Activated CD4-positive, alpha-beta T cell treated with anti-CD3 and anti-CD28 coated beads, Interleukin-2, amount 10 ng/mL, durations not matched to agents 7 days and 5 days (primary cell): ENCODE results near the gene RPL18A. TPM values are rescaled to one million over a fixed set of nuclear protein-coding genes. Genes with fewer than 3 reads are reported as not detected.

Experiments used
- CTCF ChIA-PET: fragments of 350-600 bp; sonication (Branson Sonifier 250); formaldehyde crosslinking; loops from one replicate; lab custom pipeline; 2021; ENCODE audit warnings: antibody characterized with exemption; lab: Charles Lee
- POLR2A ChIA-PET: fragments of 350-600 bp; sonication (Branson Sonifier 250); formaldehyde crosslinking; loops from one replicate; lab custom pipeline; 2021; ENCODE audit warnings: antibody characterized with exemption; lab: Charles Lee
- DNase-seq: peaks from one replicate; pipeline ENCODE4 v3.0.0-alpha.2; 2020
- H3K27ac Mint-ChIP-seq: one replicate; pipeline ENCODE4 v1.8.0; 2021; ENCODE audit warnings: mild to moderate bottlenecking, moderate library complexity, mixed read lengths
- H3K27me3 Mint-ChIP-seq: one replicate; pipeline ENCODE4 v1.8.0; 2021; ENCODE audit warnings: mixed read lengths
- H3K36me3 Mint-ChIP-seq: one replicate; pipeline ENCODE4 v1.8.0; 2021; ENCODE audit warnings: low read depth, mixed read lengths
- H3K4me1 Mint-ChIP-seq: one replicate; pipeline ENCODE4 v1.8.0; 2021; ENCODE audit warnings: mixed read lengths
- H3K4me3 Mint-ChIP-seq: one replicate; pipeline ENCODE4 v1.8.0; 2021; ENCODE audit warnings: mild to moderate bottlenecking, moderate library complexity, mixed read lengths
- H3K9me3 Mint-ChIP-seq: one replicate; pipeline ENCODE4 v1.8.0; 2021; ENCODE audit warnings: mixed read lengths
- total RNA-seq, 2 experiments: library from RNA; stranded (reverse); gene quantifications; one replicate each; pipeline ENCODE4 v1.2.3, GENCODE V29; 2021

The RPL18A gene
- total RNA-seq, 2 experiments from 2014 or later, result 2,216 to 2,434 TPM

GRCh38 chr19:17862711-17863519 is 3.2 kb downstream of the RPL18A start:
- Mint-ChIP-seq H3K27me3 (no peaks in the 10 kb centered on the region), H3K27ac (peak overlapping the region; percentile 68), H3K4me1 (peaks cover 18% of the 10 kb centered on the region), H3K4me3 (no peak overlapping the region), H3K36me3 (peaks cover 46% of the 10 kb centered on the region), H3K9me3 (no peaks in the 10 kb centered on the region)
- DNase-seq, result no peak
- ChIA-PET POLR2A (no interaction called here), CTCF (interaction anchor here (20.4 kb wide), 1 partner anchor 71 kb away, joined by 326 read pairs; the partner anchor contains the start of gene CCDC124)

- POLR2A ChIA-PET, result no interaction called here
- H3K27ac Mint-ChIP-seq, result no peak overlapping the region
- no peaks in the 10 kb centered on the region for H3K9me3 Mint-ChIP-seq
- peaks cover 18% of the 10 kb centered on the region for H3K4me1 Mint-ChIP-seq
- CTCF ChIA-PET, result interaction anchor here (0.6 to 20.4 kb wide), 3 partner anchors 12 to 70 kb away, joined by 3 to 326 read pairs (median 3); partner anchors contain the start of genes CCDC124 and JAK3
- no peak for DNase-seq
- H3K36me3 Mint-ChIP-seq, result peaks cover 46% of the 10 kb centered on the region
- H3K4me3 Mint-ChIP-seq, result no peak overlapping the region
- H3K27me3 Mint-ChIP-seq, result no peaks in the 10 kb centered on the region
These were observed 3.9 kb downstream of the RPL18A start for GRCh38 chr19:17863520-17864182.

- Mint-ChIP-seq H3K36me3 (peaks cover 37% of the 10 kb centered on the region), H3K4me1 (peaks cover 15% of the 10 kb centered on the region), H3K27ac (peak overlapping the region; percentile 4), H3K9me3 (no peaks in the 10 kb centered on the region), H3K4me3 (no peak overlapping the region), H3K27me3 (no peaks in the 10 kb centered on the region)
- ChIA-PET POLR2A (interaction anchor here (0.6 kb wide), 1 partner anchor 226 kb away, joined by 3 read pairs; no protein-coding TSS in a partner anchor), CTCF (interaction anchor here (0.7 to 20.4 kb wide), 3 partner anchors 11 to 68 kb away, joined by 3 to 326 read pairs (median 5); partner anchors contain the start of gene CCDC124)
- DNase-seq, result no peak
These were observed 5.9 kb downstream of the RPL18A start for GRCh38 chr19:17865364-17866311.

- ChIA-PET CTCF (interaction anchor here (20.4 kb wide), 1 partner anchor 67 kb away, joined by 326 read pairs; the partner anchor contains the start of gene CCDC124), POLR2A (no interaction called here)
- Mint-ChIP-seq H3K4me3 (no peak overlapping the region), H3K4me1 (peaks cover 14% of the 10 kb centered on the region), H3K27me3 (no peaks in the 10 kb centered on the region), H3K27ac (no peak overlapping the region), H3K36me3 (peaks cover 29% of the 10 kb centered on the region), H3K9me3 (no peaks in the 10 kb centered on the region)
- DNase-seq, result no peak
These were observed 6.7 kb downstream of the RPL18A start for GRCh38 chr19:17866312-17866963.

- no peaks in the 10 kb centered on the region for H3K9me3 Mint-ChIP-seq
- peaks cover 24% of the 10 kb centered on the region for H3K36me3 Mint-ChIP-seq
- POLR2A ChIA-PET, result no interaction called here
- DNase-seq, result no peak
- H3K4me3 Mint-ChIP-seq, result no peak overlapping the region
- peaks cover 11% of the 10 kb centered on the region for H3K4me1 Mint-ChIP-seq
- no peak overlapping the region for H3K27ac Mint-ChIP-seq
- CTCF ChIA-PET, result interaction anchor here (20.4 kb wide), 1 partner anchor 67 kb away, joined by 326 read pairs; the partner anchor contains the start of gene CCDC124
- H3K27me3 Mint-ChIP-seq, result no peaks in the 10 kb centered on the region
These were observed 7.3 kb downstream of the RPL18A start for GRCh38 chr19:17866964-17867486.

GRCh38 chr19:17868669-17869068 is 9.0 kb downstream of the RPL18A start:
- Mint-ChIP-seq H3K27me3 (no peaks in the 10 kb centered on the region), H3K9me3 (no peaks in the 10 kb centered on the region), H3K36me3 (peaks cover 13% of the 10 kb centered on the region), H3K27ac (no peak overlapping the region), H3K4me3 (no peak overlapping the region), H3K4me1 (peaks cover 18% of the 10 kb centered on the region)
- DNase-seq, result no peak
- CTCF ChIA-PET, result no interaction called here
- POLR2A ChIA-PET, result no interaction called here

GRCh38 chr19:17869114-17869608 is 9.5 kb downstream of the RPL18A start:
- Mint-ChIP-seq H3K27ac (no peak overlapping the region), H3K4me3 (no peak overlapping the region), H3K27me3 (no peaks in the 10 kb centered on the region), H3K9me3 (no peaks in the 10 kb centered on the region), H3K4me1 (peaks cover 21% of the 10 kb centered on the region), H3K36me3 (peaks cover 12% of the 10 kb centered on the region)
- POLR2A ChIA-PET, result no interaction called here
- no peak for DNase-seq
- CTCF ChIA-PET, result interaction anchor here (3.9 to 4.5 kb wide), 2 partner anchors 9 to 63 kb away, joined by 34 to 44 read pairs; partner anchors contain the start of genes CCDC124 and RPL18A

- H3K36me3 Mint-ChIP-seq, result no peaks in the 10 kb centered on the region
- POLR2A ChIA-PET, result interaction anchor here (0.6 to 1.5 kb wide), 3 partner anchors 61 to 64 kb away, joined by 3 to 7 read pairs (median 5); partner anchors contain the start of gene CCDC124
- DNase-seq, result no peak
- no peaks in the 10 kb centered on the region for H3K9me3 Mint-ChIP-seq
- H3K4me1 Mint-ChIP-seq, result peaks cover 29% of the 10 kb centered on the region
- H3K27ac Mint-ChIP-seq, result peak overlapping the region; percentile 87
- peaks cover 3% of the 10 kb centered on the region for H3K27me3 Mint-ChIP-seq
- H3K4me3 Mint-ChIP-seq, result peak overlapping the region; percentile 83
- CTCF ChIA-PET, result interaction anchor here (0.7 to 4.5 kb wide), 11 partner anchors 9 to 125 kb away, joined by 3 to 44 read pairs (median 4); partner anchors contain the start of genes CCDC124 and RPL18A
These were observed 11.5 kb downstream of the RPL18A start for GRCh38 chr19:17871032-17871877.

- Mint-ChIP-seq H3K9me3 (no peaks in the 10 kb centered on the region), H3K27ac (peak within 1 kb of the TSS; percentile 87), H3K27me3 (peaks cover 3% of the 10 kb centered on the region), H3K36me3 (no peaks in the 10 kb centered on the region), H3K4me1 (peaks cover 29% of the 10 kb centered on the region), H3K4me3 (peak within 1 kb of the TSS; percentile 83)
- peak; percentile 28 for DNase-seq
- CTCF ChIA-PET, result interaction anchor here (1.0 to 4.5 kb wide), 7 partner anchors 11 to 66 kb away, joined by 3 to 44 read pairs (median 9); partner anchors contain the start of genes CCDC124 and RPL18A
- POLR2A ChIA-PET, result interaction anchor here (1.5 kb wide), 1 partner anchor 61 kb away, joined by 5 read pairs; the partner anchor contains the start of gene CCDC124
These were observed 12.2 kb downstream of the RPL18A start, which contains the start of gene SLC5A5 for GRCh38 chr19:17871878-17872250. Gene SLC5A5, plus strand, starts transcription at chr19:17871945. Its CDS starts 375 bp downstream, at chr19:17872320.

GRCh38 chr19:17872251-17873001 is 12.7 kb downstream of the RPL18A start:
- DNase-seq, result peak; percentile 68
- Mint-ChIP-seq H3K9me3 (no peaks in the 10 kb centered on the region), H3K27me3 (peaks cover 3% of the 10 kb centered on the region), H3K27ac (peak overlapping the region; percentile 83), H3K4me3 (peak overlapping the region; percentile 83), H3K36me3 (no peaks in the 10 kb centered on the region), H3K4me1 (peaks cover 29% of the 10 kb centered on the region)
- ChIA-PET POLR2A (interaction anchor here (1.5 kb wide), 1 partner anchor 60 kb away, joined by 5 read pairs; the partner anchor contains the start of gene CCDC124), CTCF (interaction anchor here (0.6 to 4.5 kb wide), 7 partner anchors 10 to 65 kb away, joined by 3 to 44 read pairs (median 9); partner anchors contain the start of genes CCDC124 and RPL18A)
